ENCODE measurements around the gene CD22. TPM values are rescaled to one million over a fixed set of nuclear protein-coding genes. Genes with fewer than 3 reads are reported as not detected.

The CD22 gene
- total and polyA plus RNA-seq, 10 of the 15 experiments (the other 5 are each of a cell fraction or from before 2014, with no cell fraction given), result 23.0 to 344 (median 181) TPM

DNA sequence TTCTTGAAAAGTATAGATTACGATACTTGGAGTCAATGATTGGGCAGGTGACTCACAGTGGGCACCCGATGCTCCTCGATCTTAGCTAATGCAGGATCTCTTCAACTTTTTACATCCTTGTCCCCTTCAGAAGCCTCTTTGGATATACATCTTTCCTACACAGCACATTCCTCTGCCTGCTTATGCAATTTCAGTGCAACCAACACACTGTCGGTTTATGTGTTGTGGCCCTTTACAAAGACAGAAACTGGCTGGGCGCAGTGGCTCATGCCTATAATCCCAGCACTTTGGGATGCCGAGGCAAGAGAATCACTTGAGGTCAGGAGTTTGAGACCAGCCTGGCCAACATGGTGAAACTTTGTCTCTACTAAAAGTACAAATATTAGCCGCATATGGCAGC is 44.5 kb downstream of the CD22 start:
- in situ Hi-C loops (cut with MboI), result no loop called here
- DNase-seq (ENCODE audit: low read depth, low spot score), result no peak
- no peaks in the 10 kb centered on the region for H3K27me3 ChIP-seq (replicated peaks in 1 of 2; ENCODE audit: control insufficient read depth in 2 of 2, insufficient read depth in 2 of 2, low read length in 1 of 2)
- H3K27ac ChIP-seq (ENCODE audit: control insufficient read depth, insufficient read depth), result no peak overlapping the region
- intact Hi-C loops (cut with micrococcal nuclease; ENCODE audit: unreplicated experiment), result no loop called here
- H3K79me2 ChIP-seq (ENCODE audit: control insufficient read depth, insufficient read depth, low read length), result no peaks in the 10 kb centered on the region
- no peak overlapping the region for H2AFZ ChIP-seq (ENCODE audit: control insufficient read depth, low read depth, low read length)
- RAD21 ChIA-PET (ENCODE audit: unreplicated experiment), result interaction anchor here (0.7 kb wide), 1 partner anchor 35 kb away, joined by 3 read pairs; no protein-coding TSS in a partner anchor
- no peak overlapping the region for H3K4me3 ChIP-seq
- H4K20me1 ChIP-seq (ENCODE audit: control insufficient read depth, insufficient read depth), result no peaks in the 10 kb centered on the region
- ATAC-seq, result no peak
- no peak for FAIRE-seq
- H3K4me2 ChIP-seq (ENCODE audit: control insufficient read depth, insufficient read depth), result no peak overlapping the region
- 78% methylated on average over 7 of the region's 7 CpGs for WGBS (ENCODE audit: insufficient coverage, insufficient replicate concordance, low lambda C conversion rate, missing lambda C conversion rate)
- CTCF ChIA-PET, result interaction anchor here (0.9 kb wide), 1 partner anchor 121 kb away, joined by 4 read pairs; no protein-coding TSS in a partner anchor
- no peak overlapping the region for H3K9ac ChIP-seq (ENCODE audit: control insufficient read depth, insufficient read depth, low read length)
- H3K36me3 ChIP-seq (ENCODE audit: control insufficient read depth in 2 of 2, insufficient read depth in 2 of 2, low read length in 1 of 2), result no peaks in the 10 kb centered on the region
- BruUV-seq (replicated peaks), result no TSS peak
- H3K4me1 ChIP-seq (ENCODE audit: control insufficient read depth, insufficient read depth, low read length), result peaks cover 31% of the 10 kb centered on the region
- no peaks in the 10 kb centered on the region; the same call in none of the 3 replicates for H3K9me3 ChIP-seq (replicated peaks; ENCODE audit: control insufficient read depth, insufficient read depth, low read length)
- SMC1A ChIA-PET (ENCODE audit: uncharacterized antibody, unreplicated experiment), result interaction anchor here (1.5 kb wide), 1 partner anchor 46 kb away, joined by 4 read pairs; no protein-coding TSS in a partner anchor
- POLR2A ChIA-PET, result no interaction called here
- TF ChIP-seq ZNF592 (IDR thresholded peaks at IDR 0.05) (no peak), RCOR1 (conservative IDR thresholded peaks at IDR 0.05; ENCODE audit: low read depth, low read length) (no peak), NFIC (IDR thresholded peaks at IDR 0.05; ENCODE audit: low read depth, low read length) (no peak), CREM (IDR thresholded peaks at IDR 0.05; ENCODE audit: low read depth) (no peak), SREBF2 (IDR thresholded peaks at IDR 0.05; ENCODE audit: low read length) (no peak), MXI1 (IDR thresholded peaks at IDR 0.05; ENCODE audit: low read depth, low read length) (no peak), E2F8 (IDR thresholded peaks at IDR 0.05; ENCODE audit: low read depth, partially characterized antibody) (no peak), PML (IDR thresholded peaks at IDR 0.05; ENCODE audit: low read length) (no peak), BHLHE40 (IDR thresholded peaks at IDR 0.05; ENCODE audit: borderline replicate concordance in 1 of 2, low read depth in 2 of 2, low read length in 1 of 2) (no peak), SRF (IDR thresholded peaks at IDR 0.05; ENCODE audit: low read depth in 2 of 2, low read length in 2 of 2) (no peak), ZBTB11 (CRISPR knock-in tag; IDR thresholded peaks at IDR 0.05) (no peak)
- TF ChIP-seq, protein P1, sequence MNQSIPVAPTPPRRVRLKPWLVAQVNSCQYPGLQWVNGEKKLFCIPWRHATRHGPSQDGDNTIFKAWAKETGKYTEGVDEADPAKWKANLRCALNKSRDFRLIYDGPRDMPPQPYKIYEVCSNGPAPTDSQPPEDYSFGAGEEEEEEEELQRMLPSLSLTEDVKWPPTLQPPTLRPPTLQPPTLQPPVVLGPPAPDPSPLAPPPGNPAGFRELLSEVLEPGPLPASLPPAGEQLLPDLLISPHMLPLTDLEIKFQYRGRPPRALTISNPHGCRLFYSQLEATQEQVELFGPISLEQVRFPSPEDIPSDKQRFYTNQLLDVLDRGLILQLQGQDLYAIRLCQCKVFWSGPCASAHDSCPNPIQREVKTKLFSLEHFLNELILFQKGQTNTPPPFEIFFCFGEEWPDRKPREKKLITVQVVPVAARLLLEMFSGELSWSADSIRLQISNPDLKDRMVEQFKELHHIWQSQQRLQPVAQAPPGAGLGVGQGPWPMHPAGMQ (IDR thresholded peaks at IDR 0.05; ENCODE audit: borderline replicate concordance), result no peak
